HPDE6-E6E7 (cell line): ENCODE measurements around the gene ZSWIM8.
"Not testable (repeated sequence)": the region's sequence is repeated elsewhere in the genome, so short reads cannot be mapped to it uniquely, and the experiment has no call there.

Experiments used
- DNase-seq: peaks from one replicate; pipeline ENCODE4 v3.0.0; 2011; ENCODE audit warnings: missing footprints; ENCODE audit errors: extremely low spot score

Gene ZSWIM8, protein sequence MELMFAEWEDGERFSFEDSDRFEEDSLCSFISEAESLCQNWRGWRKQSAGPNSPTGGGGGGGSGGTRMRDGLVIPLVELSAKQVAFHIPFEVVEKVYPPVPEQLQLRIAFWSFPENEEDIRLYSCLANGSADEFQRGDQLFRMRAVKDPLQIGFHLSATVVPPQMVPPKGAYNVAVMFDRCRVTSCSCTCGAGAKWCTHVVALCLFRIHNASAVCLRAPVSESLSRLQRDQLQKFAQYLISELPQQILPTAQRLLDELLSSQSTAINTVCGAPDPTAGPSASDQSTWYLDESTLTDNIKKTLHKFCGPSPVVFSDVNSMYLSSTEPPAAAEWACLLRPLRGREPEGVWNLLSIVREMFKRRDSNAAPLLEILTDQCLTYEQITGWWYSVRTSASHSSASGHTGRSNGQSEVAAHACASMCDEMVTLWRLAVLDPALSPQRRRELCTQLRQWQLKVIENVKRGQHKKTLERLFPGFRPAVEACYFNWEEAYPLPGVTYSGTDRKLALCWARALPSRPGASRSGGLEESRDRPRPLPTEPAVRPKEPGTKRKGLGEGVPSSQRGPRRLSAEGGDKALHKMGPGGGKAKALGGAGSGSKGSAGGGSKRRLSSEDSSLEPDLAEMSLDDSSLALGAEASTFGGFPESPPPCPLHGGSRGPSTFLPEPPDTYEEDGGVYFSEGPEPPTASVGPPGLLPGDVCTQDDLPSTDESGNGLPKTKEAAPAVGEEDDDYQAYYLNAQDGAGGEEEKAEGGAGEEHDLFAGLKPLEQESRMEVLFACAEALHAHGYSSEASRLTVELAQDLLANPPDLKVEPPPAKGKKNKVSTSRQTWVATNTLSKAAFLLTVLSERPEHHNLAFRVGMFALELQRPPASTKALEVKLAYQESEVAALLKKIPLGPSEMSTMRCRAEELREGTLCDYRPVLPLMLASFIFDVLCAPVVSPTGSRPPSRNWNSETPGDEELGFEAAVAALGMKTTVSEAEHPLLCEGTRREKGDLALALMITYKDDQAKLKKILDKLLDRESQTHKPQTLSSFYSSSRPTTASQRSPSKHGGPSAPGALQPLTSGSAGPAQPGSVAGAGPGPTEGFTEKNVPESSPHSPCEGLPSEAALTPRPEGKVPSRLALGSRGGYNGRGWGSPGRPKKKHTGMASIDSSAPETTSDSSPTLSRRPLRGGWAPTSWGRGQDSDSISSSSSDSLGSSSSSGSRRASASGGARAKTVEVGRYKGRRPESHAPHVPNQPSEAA (N-terminal part only)

DNA sequence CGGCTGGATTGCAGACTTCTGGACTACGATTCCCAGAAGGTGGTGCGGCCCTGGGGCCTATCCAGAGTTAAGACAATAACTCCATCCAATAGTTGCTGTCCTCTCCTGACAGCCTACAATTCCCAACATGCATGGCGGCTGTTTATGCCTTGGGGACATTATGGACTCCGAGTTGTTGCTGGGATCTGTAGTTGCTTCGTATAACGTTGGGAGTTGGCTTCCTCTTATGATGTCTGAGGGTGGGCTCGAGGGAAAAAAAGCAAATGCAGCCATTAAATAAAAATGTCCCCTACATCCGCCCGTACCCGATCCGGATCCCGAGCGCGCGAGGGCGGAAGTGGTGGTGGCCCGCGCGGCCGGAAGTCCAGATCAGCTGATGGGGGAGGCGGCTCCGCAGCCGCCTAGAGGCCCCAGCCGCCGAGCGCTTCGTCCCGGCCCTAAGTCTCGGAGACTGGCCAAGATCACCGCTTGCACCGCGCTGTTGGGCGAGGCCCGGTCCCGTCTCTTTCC is at the start of gene ZSWIM8:
Gene ZSWIM8 (plus strand): TSS at position 396 of the 510 bp plus-strand sequence. CDS start 273 bp downstream, outside the sequence.
- peak; percentile 96 for DNase-seq

DNA sequence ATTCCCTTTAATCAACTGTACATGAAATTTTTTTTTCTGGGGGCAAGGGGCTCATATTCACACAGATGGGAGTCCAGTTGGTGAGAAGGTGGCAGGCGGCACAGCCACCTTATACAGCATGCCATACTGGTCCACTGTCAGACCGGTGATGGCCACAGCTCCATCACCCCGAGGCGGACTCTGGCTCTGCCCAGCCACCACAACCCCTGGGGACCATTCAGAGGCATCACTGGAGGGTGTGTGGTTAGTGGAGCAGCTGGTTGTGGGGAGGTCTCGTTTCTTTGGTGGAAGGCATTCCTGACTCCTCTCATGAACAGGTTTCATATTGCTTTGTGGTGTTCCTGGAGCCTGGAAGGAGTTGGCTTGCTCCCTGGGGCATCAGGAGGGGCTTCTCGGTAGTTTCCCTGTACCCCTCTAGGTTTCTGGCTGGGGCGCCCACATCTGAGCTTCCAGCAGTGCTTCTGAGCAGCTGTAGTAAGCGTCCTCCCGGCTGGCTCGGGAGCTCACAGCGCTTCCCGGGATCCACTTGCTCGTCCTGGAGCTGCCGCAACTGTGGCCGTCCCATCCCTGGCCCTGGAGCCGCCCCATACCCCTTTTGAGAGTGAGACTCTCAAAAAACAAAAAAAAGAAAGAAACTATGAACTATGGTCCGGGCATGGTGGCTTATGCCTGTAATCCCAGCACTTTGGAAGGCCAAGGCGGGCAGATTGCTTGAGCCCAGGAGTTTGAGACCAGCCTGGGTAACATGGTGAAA is 44.7 kb upstream of the ZSWIM8 start:
- not testable (repeated sequence) for DNase-seq

DNA sequence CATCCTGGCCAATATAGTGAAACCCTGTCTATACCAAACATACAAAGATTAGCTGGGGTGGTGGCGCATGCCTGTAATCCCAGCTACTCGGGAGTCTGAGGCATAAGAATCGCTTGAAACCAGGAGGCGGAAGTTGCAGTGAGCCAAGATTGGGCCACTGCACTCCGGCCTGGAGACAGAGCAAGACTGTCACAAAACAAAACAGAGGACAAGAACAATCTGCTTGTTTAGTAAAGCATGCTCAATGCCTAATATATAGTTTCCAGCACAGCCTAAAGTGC is 43.0 kb upstream of the ZSWIM8 start:
- no peak for DNase-seq

DNA sequence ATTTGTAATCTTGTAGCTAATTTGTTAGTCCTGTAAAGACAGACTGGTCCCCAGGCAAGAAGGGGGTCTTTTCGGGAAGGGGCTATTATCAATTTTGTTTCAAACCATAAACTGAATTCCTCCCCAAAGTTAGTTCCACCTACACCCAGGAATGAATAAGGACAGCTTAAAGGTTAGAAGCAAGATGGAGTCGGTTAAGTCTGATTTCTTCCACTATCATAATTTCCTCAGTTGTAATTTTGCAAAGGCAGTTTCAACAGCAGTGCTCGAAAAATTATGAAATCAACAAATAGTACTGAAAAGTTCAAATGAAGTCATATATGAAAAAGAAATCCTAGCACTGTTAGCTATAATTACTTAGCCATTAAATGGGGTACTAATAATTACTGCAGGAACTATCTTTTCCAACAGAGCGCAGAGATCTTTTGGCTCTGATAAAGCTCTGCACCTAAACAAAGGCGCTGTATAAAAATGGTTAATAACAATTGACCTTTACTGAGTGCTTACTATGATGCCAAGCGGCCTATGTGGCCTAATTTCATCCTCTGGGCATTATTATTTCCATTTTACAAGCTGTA is 42.0 kb upstream of the ZSWIM8 start:
- DNase-seq = no peak

DNA sequence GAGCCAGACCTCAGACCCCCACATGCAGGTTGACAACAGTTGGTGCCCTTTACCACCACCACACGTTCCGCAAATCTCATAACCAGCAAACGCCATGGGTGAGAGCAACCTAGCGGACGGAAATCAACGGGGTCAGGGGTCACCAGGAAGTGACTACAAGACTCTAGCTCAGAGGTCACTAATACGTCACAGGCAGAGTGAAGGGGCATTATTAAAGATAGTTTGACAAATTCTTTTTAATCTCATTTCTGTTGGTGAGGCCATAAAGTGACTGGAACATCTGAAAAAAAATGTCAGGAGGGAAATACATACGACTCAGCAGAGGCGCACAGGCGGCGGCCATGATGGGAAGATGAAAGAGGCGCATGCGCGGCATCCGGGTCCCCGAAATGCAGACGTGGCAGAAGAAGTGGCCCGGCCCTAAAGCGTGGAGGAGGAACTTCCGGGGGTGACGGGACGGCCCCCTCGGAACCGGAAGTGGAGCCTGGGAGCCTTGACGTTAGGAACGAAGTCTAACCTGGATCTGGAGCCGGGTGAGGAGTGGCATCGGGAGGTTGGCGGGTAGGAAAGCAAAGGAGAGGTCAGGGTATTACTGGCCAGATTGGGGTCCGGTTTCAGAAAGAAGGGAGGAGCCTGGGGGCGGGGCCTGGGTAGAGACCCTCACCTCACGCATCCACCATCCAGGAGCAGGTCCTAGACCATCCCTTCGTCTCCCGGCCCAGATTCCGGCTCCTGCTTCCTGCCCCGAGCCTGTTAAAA is 41.3 kb upstream of the ZSWIM8 start, which contains the start of gene SEC24C:
Gene SEC24C (plus strand): TSS at position 468 of the 759 bp plus-strand sequence. CDS start 2,461 bp downstream, outside the sequence.
- DNase-seq = peak; percentile 94

DNA sequence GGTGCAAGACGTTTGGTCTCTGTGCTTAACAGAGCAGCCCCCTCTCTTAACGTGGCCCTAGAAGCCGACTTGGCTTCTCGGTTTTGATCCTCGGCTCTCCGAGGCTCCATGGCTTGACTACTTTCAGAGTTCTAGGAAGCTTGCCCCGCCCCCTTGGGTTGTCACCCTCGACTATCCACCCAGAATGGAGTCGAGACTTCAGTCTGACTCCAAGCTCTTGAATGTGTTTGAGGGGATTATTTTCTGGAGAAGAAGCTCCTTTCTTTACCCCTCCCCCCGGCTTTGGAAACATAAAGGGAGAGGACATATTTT is 40.8 kb upstream of the ZSWIM8 start:
- DNase-seq = no peak

DNA sequence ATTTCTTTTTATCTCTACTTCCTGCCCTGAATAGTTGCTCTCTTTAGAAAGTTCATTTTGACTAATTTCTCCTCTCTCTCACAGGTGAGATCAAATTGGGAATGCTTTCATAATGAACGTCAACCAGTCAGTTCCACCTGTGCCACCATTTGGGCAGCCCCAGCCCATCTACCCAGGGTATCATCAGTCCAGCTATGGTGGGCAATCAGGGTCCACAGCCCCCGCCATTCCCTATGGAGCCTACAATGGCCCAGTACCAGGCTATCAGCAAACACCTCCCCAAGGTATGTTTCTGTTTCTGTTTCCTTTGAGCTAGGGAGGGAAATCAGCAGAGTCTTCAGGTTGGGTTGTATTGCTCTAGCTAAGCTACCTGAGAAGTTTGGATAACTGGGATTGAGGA is 38.7 kb upstream of the ZSWIM8 start:
- no peak for DNase-seq

DNA sequence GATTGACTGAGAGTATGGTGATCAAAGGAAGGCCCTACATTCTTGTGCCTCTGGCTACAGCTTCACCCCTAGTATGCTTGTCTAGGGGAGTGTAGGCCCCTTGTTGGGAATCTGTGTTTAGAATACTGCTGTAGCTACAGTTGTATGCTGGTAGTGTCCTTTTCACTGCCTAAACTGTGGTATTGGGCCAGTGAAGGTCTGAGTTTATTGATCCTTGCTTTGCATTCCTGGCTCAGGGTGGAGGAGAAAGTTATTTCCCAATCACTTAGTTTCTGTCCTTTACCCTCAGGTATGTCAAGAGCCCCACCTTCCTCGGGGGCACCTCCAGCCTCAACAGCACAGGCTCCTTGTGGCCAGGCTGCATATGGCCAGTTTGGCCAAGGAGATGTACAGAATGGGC is 34.6 kb upstream of the ZSWIM8 start:
- DNase-seq = no peak

DNA sequence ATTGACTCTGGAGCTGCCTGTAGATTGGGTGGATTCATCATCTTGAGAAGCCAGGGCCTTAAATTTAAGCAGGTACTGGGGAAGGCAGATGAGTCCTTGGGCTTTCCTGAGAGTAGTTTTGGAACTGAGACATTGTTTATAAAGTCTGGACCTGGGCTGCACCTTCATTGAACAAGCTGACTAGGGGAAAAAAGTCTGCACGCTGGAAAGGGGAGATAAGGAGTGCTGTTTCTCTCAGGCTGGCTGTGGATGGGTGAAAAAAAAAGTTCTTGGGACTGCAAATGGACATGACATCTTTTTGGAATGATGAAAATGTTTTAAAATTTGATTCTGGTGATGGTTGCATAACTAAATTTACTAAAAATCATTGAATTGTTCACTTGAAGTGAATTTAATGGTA is 29.2 kb upstream of the ZSWIM8 start:
- no peak for DNase-seq

DNA sequence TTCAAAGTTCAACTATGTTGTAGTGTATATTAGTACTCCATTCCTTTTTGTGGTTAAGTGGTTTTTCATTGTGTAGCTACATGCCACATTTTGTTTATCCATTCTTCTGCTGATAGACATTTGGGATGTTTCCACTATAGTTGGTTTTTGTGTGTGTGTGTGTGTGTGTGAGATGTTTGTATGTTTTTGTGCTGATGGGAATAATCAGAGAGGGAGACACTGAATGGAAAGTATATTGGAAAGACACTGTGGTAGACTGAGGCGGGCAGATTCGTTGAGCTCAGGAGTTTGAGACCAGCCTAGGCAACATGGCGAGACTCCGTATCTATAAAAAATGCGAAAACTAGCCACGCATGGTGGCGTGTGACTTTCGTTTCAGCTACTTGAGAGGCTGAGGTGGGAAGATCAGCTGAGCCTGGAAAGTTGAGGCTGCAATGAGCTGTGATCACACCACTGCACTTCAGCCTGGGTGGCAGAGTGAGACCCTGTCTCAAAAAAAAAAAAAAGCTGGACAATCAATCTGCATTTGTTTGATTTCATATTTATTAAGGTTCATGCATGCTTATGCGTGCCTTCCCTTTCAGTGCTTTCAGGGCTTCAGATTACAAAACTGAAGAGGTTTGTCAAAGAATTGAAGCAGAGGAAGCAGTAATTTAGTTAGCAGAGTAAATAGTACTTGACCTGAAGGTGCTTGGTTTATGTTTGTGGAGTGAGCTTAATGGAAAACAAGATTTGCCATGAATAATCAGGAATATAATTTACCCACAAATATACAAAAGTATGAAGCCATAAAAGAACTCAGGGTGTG is 26.5 kb upstream of the ZSWIM8 start:
- DNase-seq = no peak

DNA sequence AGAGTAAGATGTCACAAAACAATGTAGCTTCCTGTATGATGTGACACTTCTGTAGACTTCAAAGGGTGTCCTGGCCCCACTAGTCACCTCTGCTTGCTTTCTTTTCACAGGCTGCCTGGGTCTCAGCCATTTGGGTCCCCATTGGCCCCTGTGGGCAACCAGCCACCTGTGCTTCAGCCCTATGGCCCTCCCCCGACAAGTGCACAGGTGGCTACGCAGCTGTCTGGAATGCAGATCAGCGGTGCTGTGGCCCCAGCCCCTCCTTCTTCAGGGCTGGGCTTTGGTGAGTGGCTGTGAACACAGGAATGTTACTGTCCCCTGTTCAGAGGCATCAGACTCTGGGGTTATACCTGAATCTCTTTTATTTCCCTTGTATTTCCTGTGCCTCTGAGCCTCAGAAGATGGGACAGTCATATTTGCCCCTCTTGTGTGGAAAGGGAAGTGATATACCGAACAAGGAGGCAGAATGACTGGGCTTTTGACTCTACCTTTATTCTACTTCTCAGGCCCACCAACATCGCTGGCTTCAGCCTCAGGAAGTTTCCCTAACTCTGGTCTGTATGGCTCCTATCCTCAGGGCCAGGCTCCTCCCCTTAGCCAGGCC is 25.8 kb upstream of the ZSWIM8 start:
- DNase-seq = no peak

DNA sequence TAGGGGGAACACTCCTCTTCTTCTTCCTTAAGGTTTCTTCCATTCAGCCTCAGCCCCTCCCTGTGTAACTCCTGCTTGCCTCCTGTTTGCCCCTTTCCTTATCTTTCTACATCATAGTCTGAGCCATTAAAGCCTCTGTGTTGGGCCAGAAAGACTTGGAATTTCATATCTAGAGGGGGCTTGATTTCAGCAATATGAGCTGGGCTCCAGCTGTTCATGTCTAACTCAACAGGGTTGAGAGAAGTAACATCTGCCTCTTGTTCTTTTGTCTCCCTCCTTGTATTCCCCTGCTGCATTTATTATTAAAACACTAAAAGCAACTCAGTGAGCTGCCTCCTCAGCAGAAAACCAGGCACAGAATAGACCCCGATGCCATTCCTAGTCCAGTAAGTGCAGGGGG is 23.6 kb upstream of the ZSWIM8 start:
- no peak for DNase-seq

DNA sequence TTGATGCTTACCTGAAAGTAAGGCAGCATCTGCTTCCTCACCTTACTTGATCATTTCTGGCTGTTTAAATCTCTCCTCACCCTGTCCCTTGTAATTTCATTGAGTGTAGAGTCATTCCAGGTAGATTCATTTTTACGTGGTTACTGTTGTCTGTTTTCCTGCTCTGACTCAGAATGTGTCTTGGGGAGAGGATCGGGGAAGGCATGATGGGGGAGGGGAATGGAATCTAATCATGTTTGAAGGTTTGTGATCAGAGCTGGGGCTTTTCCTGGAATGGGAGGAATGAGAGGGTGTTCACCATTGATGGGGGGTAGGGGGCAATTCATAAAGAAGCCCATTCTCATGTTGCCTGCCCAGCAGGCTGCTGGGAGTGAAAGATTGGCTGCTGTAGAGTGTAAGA is 22.5 kb upstream of the ZSWIM8 start:
- peak; percentile 88 for DNase-seq

DNA sequence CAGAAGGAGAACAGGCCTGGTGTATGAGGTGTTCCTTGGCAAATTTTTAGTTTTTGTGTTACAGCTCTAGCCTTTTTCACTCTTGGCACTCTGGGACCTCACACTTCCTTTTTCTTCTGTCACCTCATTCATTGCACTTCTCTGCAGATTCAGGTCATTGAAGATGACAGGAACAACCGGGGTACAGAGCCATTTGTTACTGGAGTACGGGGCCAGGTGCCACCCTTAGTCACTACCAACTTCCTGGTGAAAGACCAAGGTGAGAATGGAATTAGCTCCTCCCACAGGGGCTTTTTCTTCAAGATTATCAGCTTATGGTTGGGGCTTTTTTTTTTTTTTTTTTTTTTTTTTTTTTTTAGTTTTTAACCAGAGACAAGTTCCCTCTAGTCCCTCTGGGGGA is 22.1 kb upstream of the ZSWIM8 start:
- DNase-seq = no peak

DNA sequence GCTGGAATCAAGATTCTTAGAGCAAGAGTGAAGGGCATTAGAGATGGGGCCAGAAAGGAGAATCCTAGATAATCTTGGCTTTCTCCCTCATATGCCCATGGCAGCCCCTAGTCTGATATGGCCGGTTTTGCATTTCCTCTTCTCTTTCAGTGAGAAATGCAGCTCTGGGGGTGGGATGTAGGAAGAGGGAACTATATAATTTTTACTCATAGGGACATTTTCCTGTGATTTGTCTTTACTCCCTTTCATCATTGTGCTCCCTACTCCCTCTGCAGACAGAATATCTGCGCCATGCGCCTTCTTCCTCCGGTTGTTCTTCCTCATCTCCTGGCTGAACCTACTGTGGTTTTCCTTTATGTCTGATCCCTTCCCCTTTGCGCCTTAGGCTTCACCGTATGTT is 20.3 kb upstream of the ZSWIM8 start:
- no peak for DNase-seq

DNA sequence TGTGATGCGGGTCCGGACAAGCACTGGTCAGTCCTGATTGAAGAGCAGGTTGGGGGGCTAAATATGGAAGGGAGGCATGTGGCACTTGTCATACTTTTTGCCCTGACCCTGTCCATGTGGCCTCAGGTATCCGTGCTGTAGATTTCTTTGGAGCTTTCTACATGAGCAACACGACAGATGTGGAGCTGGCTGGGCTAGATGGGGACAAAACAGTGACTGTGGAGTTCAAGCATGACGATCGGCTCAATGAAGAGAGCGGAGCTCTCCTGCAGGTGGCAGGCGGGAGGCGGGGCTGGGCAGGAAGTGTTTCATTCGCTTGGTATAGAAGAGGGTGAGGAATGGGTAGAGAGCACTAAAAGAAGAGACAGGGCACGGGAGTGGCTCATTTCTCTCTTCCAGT is 16.5 kb upstream of the ZSWIM8 start:
- DNase-seq = no peak

DNA sequence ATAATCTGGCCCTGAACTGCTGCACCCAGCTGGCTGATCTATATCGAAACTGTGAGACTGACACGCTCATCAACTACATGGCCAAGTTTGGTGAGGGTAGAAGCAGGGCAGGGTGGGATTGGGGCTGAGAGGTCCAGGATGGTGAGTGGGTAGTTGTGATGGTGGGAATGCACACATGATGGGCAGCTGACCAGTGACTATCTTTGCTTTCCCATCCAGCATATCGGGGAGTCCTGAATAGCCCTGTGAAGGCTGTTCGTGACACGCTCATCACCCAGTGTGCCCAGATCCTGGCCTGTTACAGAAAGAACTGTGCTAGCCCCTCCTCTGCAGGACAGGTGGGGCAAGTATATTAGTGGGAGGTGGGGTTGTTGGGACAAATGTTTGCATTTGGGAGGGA is 16.0 kb upstream of the ZSWIM8 start:
- DNase-seq = no peak

DNA sequence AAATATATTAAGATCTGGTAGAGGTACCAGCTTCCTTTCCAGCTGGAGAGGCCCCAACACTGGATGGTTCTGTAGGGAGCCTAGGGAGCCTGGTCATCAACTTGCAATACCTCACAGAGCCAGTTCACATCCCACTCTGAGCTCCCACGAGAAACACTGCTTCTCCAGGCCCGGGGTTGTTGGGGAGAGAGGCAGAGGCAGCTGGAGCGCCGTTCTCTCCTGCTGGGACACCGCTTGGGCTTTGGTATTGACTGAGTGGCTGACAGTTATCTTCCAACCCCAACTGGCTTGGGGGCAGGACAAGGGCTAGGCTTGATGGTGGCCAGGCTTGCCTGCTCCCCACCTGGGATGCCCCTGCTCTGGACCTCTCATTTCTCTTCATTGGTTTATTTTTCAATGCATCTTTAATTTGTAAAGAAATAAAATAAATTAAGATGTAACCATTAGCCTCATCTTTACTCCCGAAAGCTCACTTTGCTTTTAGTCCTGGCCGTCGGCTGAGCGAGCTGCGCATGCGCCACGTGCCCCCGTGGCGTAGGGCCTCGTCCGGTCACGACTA is 13.6 kb upstream of the ZSWIM8 start:
- DNase-seq = no peak
